SK-N-SH (cell line): ENCODE results near the gene WT1. TPM values are rescaled to one million over a fixed set of nuclear protein-coding genes. Genes with fewer than 3 reads are reported as not detected.

ENCODE experiments used
- CTCF ChIA-PET: fragments of 300-600, 350-600 bp; formaldehyde crosslinking; extraction: SDS; loops from one replicate; lab custom pipeline; 2021; lab: Yijun Ruan, JAX
- POLR2A ChIA-PET: fragments of 350-600 bp; sonication (Branson Sonifier 250); formaldehyde crosslinking; extraction: SDS; loops from one replicate; lab custom pipeline; 2020; ENCODE audit warnings: antibody characterized with exemption, inconsistent platforms; lab: Yijun Ruan, JAX
- DNase-seq: peaks from one replicate; pipeline ENCODE4 v3.0.0; 2012
- H2AFZ ChIP-seq: fragments of 200-600 bp; sonication (generic); 2 replicates; pipeline ENCODE4 v1.8.1; 2016; ENCODE audit warnings: antibody characterized with exemption, mild to moderate bottlenecking, low read depth
- H3F3A ChIP-seq: fragments of 200-600 bp; sonication (generic); replicated peaks from 2 replicates; pipeline ENCODE3; 2016; ENCODE audit warnings: antibody characterized with exemption, mild to moderate bottlenecking; ENCODE audit not compliant: insufficient read depth
- H3K27ac ChIP-seq, 2 experiments: fragments of 200-500 bp in 1 of 2; fragments of 200-600 bp in 1 of 2; sonication (Bioruptor generic) in 1 of 2; sonication (generic), shearing (Covaris generic) in 1 of 2; 2 replicates each; pipeline versions ENCODE4 v1.5.1 to v1.6.1; 2014 to 2016; ENCODE audit warnings: low read depth in 2 of 2, inconsistent platforms in 1 of 2, low read length in 1 of 2, mild to moderate bottlenecking in 1 of 2, mixed read lengths in 1 of 2
- H3K27me3 ChIP-seq: fragments of 200-600 bp; sonication (generic), shearing (Covaris generic); 2 replicates; pipeline ENCODE4 v1.6.1; 2016; ENCODE audit warnings: mixed run types; ENCODE audit not compliant: insufficient read depth
- H3K36me3 ChIP-seq, 2 experiments: fragments of 200-500 bp in 1 of 2; fragments of 200-600 bp in 1 of 2; sonication (Bioruptor generic) in 1 of 2; sonication (generic) in 1 of 2; replicated peaks in 1 of 2; 2 replicates each; pipeline versions ENCODE3 to v1.5.1; 2014 to 2016; ENCODE audit warnings: low read length in 1 of 2, mild to moderate bottlenecking in 1 of 2; ENCODE audit not compliant: insufficient read depth in 2 of 2, control insufficient read depth in 1 of 2
- H3K4me1 ChIP-seq, 2 experiments: fragments of 200-500 bp in 1 of 2; fragments of 200-600 bp in 1 of 2; sonication (Bioruptor generic) in 1 of 2; sonication (generic), shearing (Covaris generic) in 1 of 2; 2 replicates each; pipeline versions ENCODE4 v1.5.1 to v1.6.1; 2014 to 2016; ENCODE audit warnings: low read depth in 1 of 2, low read length in 1 of 2, mixed run types in 1 of 2; ENCODE audit not compliant: insufficient read depth in 2 of 2, control insufficient read depth in 1 of 2
- H3K4me2 ChIP-seq: fragments of 200-600 bp; sonication (generic), shearing (Covaris generic); 2 replicates; pipeline ENCODE4 v1.6.1; 2017; ENCODE audit warnings: mixed run types
- H3K4me3 ChIP-seq, 2 experiments: fragments of 200-500 bp in 1 of 2; fragments of 200-600 bp in 1 of 2; sonication (Bioruptor generic) in 1 of 2; sonication (generic), shearing (Covaris generic) in 1 of 2; 2 replicates each; pipeline versions ENCODE4 v1.5.1 to v1.8.1; 2014 to 2016; ENCODE audit warnings: low read depth in 2 of 2, inconsistent platforms in 1 of 2, low read length in 1 of 2, mild to moderate bottlenecking in 1 of 2, mixed read lengths in 1 of 2, moderate library complexity in 1 of 2
- H3K79me2 ChIP-seq: fragments of 200-600 bp; sonication (generic); 2 replicates; pipeline ENCODE4 v1.8.1; 2017; ENCODE audit warnings: mild to moderate bottlenecking; ENCODE audit not compliant: insufficient read depth
- H3K9ac ChIP-seq: fragments of 200-600 bp; sonication (generic); 2 replicates; pipeline ENCODE4 v1.6.1; 2017; ENCODE audit warnings: mixed run types
- H3K9me2 ChIP-seq: fragments of 200-600 bp; sonication (generic); 2 replicates; pipeline ENCODE4 v1.6.1; 2017; ENCODE audit warnings: mixed run types
- H3K9me3 ChIP-seq: fragments of 200-600 bp; sonication (generic); 2 replicates; pipeline ENCODE4 v1.6.1; 2017; ENCODE audit warnings: mixed run types, mild to moderate bottlenecking, moderate library complexity
- H4K20me1 ChIP-seq: fragments of 200-600 bp; sonication (generic); 2 replicates; pipeline ENCODE4 v1.6.1; 2017; ENCODE audit warnings: mild to moderate bottlenecking, mixed run types; ENCODE audit not compliant: insufficient read depth
- CHD2 ChIP-seq: fragments of 150-350 bp; IDR thresholded peaks from 2 replicates; pipeline ENCODE4 v1.6.1; 2018; ENCODE audit warnings: low read length; ENCODE audit not compliant: partially characterized antibody
- EZH2phosphoT487 ChIP-seq: fragments of 200-600 bp; sonication (generic); IDR thresholded peaks from 2 replicates; pipeline ENCODE4 v1.6.1; 2017; ENCODE audit warnings: low read depth, mixed run types, mild to moderate bottlenecking, antibody characterized with exemption, moderate library complexity, borderline replicate concordance
- FOXJ3 ChIP-seq: sonication (generic); formaldehyde crosslinking; IDR thresholded peaks from 2 replicates; pipeline ENCODE4 v1.5.1; 2020; ENCODE audit warnings: mild to moderate bottlenecking, missing genetic modification reagents
- FOXM1 ChIP-seq: IDR thresholded peaks from 2 replicates; pipeline ENCODE4 v1.4.0; 2012; ENCODE audit warnings: low read depth, mild to moderate bottlenecking
- GATA2 ChIP-seq: sonication (generic); formaldehyde crosslinking; IDR thresholded peaks from 2 replicates; pipeline ENCODE4 v1.5.0; 2020; ENCODE audit warnings: mild to moderate bottlenecking, missing genetic modification reagents
- IRF3 ChIP-seq: fragments of 150-350 bp; IDR thresholded peaks from 2 replicates; pipeline ENCODE4 v1.6.1; 2016; ENCODE audit warnings: mild to moderate bottlenecking, low read depth, low read length
- JUND ChIP-seq: IDR thresholded peaks from 2 replicates; pipeline ENCODE4 v1.4.0; 2012
- MEF2A ChIP-seq: IDR thresholded peaks from 2 replicates; pipeline ENCODE4 v1.4.0; 2012; ENCODE audit warnings: low read depth, borderline replicate concordance
- MXI1 ChIP-seq: IDR thresholded peaks from 2 replicates; pipeline ENCODE4 v1.6.1; 2012; ENCODE audit warnings: mild to moderate bottlenecking, low read depth, low read length, improper control_type of control experiment
- NRF1 ChIP-seq: IDR thresholded peaks from 2 replicates; pipeline ENCODE4 v1.6.1; 2012; ENCODE audit warnings: low read depth, mild to moderate bottlenecking, low read length
- PBX3 ChIP-seq: IDR thresholded peaks from 2 replicates; pipeline ENCODE4; 2012
- RCOR1 ChIP-seq: fragments of 150-350 bp; IDR thresholded peaks from 2 replicates; pipeline ENCODE4 v1.6.1; 2017; ENCODE audit warnings: antibody characterized with exemption, low read length
- RFX5 ChIP-seq: IDR thresholded peaks from 2 replicates; pipeline ENCODE4 v1.6.1; 2012; ENCODE audit warnings: mild to moderate bottlenecking, improper control_type of control experiment, low read length
- SMC3 ChIP-seq: IDR thresholded peaks from 2 replicates; pipeline ENCODE4 v1.6.1; 2012; ENCODE audit warnings: low read depth, low read length, improper control_type of control experiment
- USF1 ChIP-seq: IDR thresholded peaks from 2 replicates; pipeline ENCODE4 v1.4.0; 2012; ENCODE audit warnings: low read depth, borderline replicate concordance
- USF2 ChIP-seq: fragments of 150-350 bp; IDR thresholded peaks from 2 replicates; pipeline ENCODE4 v1.6.1; 2017; ENCODE audit warnings: antibody characterized with exemption, low read length, low read depth, borderline replicate concordance
- WGBS: methylation state at CpG from one replicate; pipeline ENCODE4 v1.1.6; 2017; ENCODE audit warnings: low lambda C conversion rate; 5-methylcytosine and 5-hydroxymethylcytosine counted together
- polyA plus RNA-seq, 3 experiments: library from polyadenylated mRNA; depleted of rRNA; stranded (reverse); fragments of >200 nt; gene quantifications; 2 replicates each; pipeline ENCODE4 v1.2.3, GENCODE V29; 2012

The WT1 gene
- polyA plus RNA-seq, 1 of the 3 experiments (the other 2 are of a cell fraction) = 0.49 TPM

- CTCF ChIA-PET = interaction anchor here (0.7 to 1.9 kb wide), 2 partner anchors 11 to 21 kb away, joined by 3 to 5 read pairs; no protein-coding TSS in a partner anchor
- no peaks in the 10 kb centered on the region for H3F3A ChIP-seq
- POLR2A ChIA-PET = no interaction called here
- TF ChIP-seq IRF3 (no peak), USF1 (no peak), RFX5 (no peak), USF2 (no peak), RCOR1 (no peak), SMC3 (no peak), MEF2A (no peak), EZH2phosphoT487 (no peak), JUND (no peak), CHD2 (no peak), GATA2 (CRISPR knock-in tag) (no peak), FOXM1 (no peak), NRF1 (no peak)
- TF ChIP-seq, all 33 proteins: peak for 0
- H2AFZ ChIP-seq = no peak overlapping the region
- no peak overlapping the region for H3K27ac ChIP-seq
- no peak overlapping the region for H3K4me3 ChIP-seq
- no peaks in the 10 kb centered on the region for H3K79me2 ChIP-seq
- H3K4me1 ChIP-seq = peaks cover 0 to 24% of the 10 kb centered on the region in 2 experiments; a peak in 1 of 4 replicates
- H4K20me1 ChIP-seq = no peaks in the 10 kb centered on the region
- no peaks in the 10 kb centered on the region for H3K9me3 ChIP-seq
- no peaks in the 10 kb centered on the region for H3K9me2 ChIP-seq
- H3K27me3 ChIP-seq = peaks cover 18% of the 10 kb centered on the region
- H3K9ac ChIP-seq = no peak overlapping the region
- H3K36me3 ChIP-seq = no peaks in the 10 kb centered on the region
- DNase-seq = no peak
- 33% methylated on average over 4 of the region's 4 CpGs for WGBS
- no peak overlapping the region for H3K4me2 ChIP-seq
Observed at GRCh38 chr11:32396991-32397390, 38.3 kb downstream of the WT1 start.

- H3K27me3 ChIP-seq = peaks cover 14% of the 10 kb centered on the region
- POLR2A ChIA-PET = no interaction called here
- CTCF ChIA-PET = interaction anchor here (0.7 to 1.9 kb wide), 2 partner anchors 10 to 21 kb away, joined by 3 to 5 read pairs; no protein-coding TSS in a partner anchor
Observed at GRCh38 chr11:32396331-32396730, 39.0 kb downstream of the WT1 start.

More at GRCh38 chr11:32396331-32396730, 39.0 kb downstream of the WT1 start:
- no peaks in the 10 kb centered on the region for H3F3A ChIP-seq
- H3K79me2 ChIP-seq = no peaks in the 10 kb centered on the region
- no peak overlapping the region for H3K9ac ChIP-seq
- no peak overlapping the region for H3K4me2 ChIP-seq
- TF ChIP-seq FOXJ3 (no peak), JUND (no peak), MXI1 (no peak), PBX3 (no peak), IRF3 (no peak)
- H3K4me3 ChIP-seq = no peak overlapping the region
- H3K9me3 ChIP-seq = no peaks in the 10 kb centered on the region
- H3K27ac ChIP-seq = no peak overlapping the region
- H3K36me3 ChIP-seq = no peaks in the 10 kb centered on the region
- DNase-seq = no peak
- H2AFZ ChIP-seq = no peak overlapping the region
- H4K20me1 ChIP-seq = no peaks in the 10 kb centered on the region
- peaks cover 0 to 30% of the 10 kb centered on the region in 2 experiments; a peak in 1 of 4 replicates for H3K4me1 ChIP-seq
- WGBS = 43% methylated on average over 7 of the region's 7 CpGs
- H3K9me2 ChIP-seq = no peaks in the 10 kb centered on the region
